Suprapubic skin (tissue), 4 donors: ENCODE data around the gene CCNB3. TPM values are rescaled to one million over a fixed set of nuclear protein-coding genes. Genes with fewer than 3 reads are reported as not detected.

Source experiments
- DNase-seq, 2 donors: peaks; one replicate each; pipeline ENCODE4 v3.0.0-alpha.2; 2019; ENCODE audit warnings: low spot score in 2 of 2
- H3K27ac ChIP-seq: fragments of 200-600 bp; sonication (generic); one replicate; pipeline ENCODE4 v1.5.1; 2019
- H3K27me3 ChIP-seq: fragments of 200-600 bp; sonication (generic); one replicate; pipeline ENCODE4 v1.5.1; 2019
- H3K36me3 ChIP-seq: fragments of 200-600 bp; sonication (generic); one replicate; pipeline ENCODE4 v1.5.1; 2019
- H3K4me1 ChIP-seq: fragments of 200-600 bp; sonication (generic); one replicate; pipeline ENCODE4 v1.5.1; 2019
- H3K4me3 ChIP-seq: fragments of 200-600 bp; sonication (generic); one replicate; pipeline ENCODE4 v1.5.1; 2019; ENCODE audit warnings: mild to moderate bottlenecking
- H3K9me3 ChIP-seq: fragments of 200-600 bp; sonication (generic); one replicate; pipeline ENCODE4 v1.5.1; 2019
- CTCF ChIP-seq, 2 donors: fragments of 200-600 bp in 1 of 2; fragments of 450-650 bp in 1 of 2; sonication (generic) in 1 of 2; IDR thresholded peaks; one replicate each; pipeline ENCODE4 v1.5.1; 2016 to 2019; ENCODE audit warnings: antibody characterized with exemption in 2 of 2, mild to moderate bottlenecking in 1 of 2, moderate library complexity in 1 of 2
- EP300 ChIP-seq: sonication (generic); formaldehyde crosslinking; IDR thresholded peaks from one replicate; pipeline ENCODE4 v1.6.1; 2017; ENCODE audit warnings: antibody characterized with exemption
- POLR2A ChIP-seq, 2 donors: fragments of 450-650 bp; IDR thresholded peaks; one replicate each; pipeline ENCODE4 v1.6.1; 2017; ENCODE audit warnings: antibody characterized with exemption in 2 of 2, mild to moderate bottlenecking in 2 of 2, moderate library complexity in 2 of 2
- POLR2AphosphoS5 ChIP-seq, 3 donors: sonication (generic); formaldehyde crosslinking; IDR thresholded peaks; one replicate each; pipeline ENCODE4 v1.6.1; 2017; ENCODE audit warnings: antibody characterized with exemption in 3 of 3
- WGBS: methylation state at CpG from one replicate; pipeline ENCODE4 v1.1.5; 2018; 5-methylcytosine and 5-hydroxymethylcytosine counted together
- total RNA-seq, 4 donors: library from RNA; depleted of rRNA; stranded (reverse); fragments of >200 nt; gene quantifications; one replicate each; pipeline ENCODE4 v1.1.0, GENCODE V29; 2016

The CCNB3 gene
- total RNA-seq, 4 donors from 2014 or later: 0.36 to 8.8 (median 0.82) TPM

- H3K27me3 ChIP-seq: no peaks in the 10 kb centered on the region
- H3K4me1 ChIP-seq: no peaks in the 10 kb centered on the region
- no peaks in the 10 kb centered on the region for H3K9me3 ChIP-seq
- H3K36me3 ChIP-seq: no peaks in the 10 kb centered on the region
- H3K4me3 ChIP-seq: no peak overlapping the region
- TF ChIP-seq POLR2AphosphoS5 (IDR thresholded peaks at IDR 0.05): no peak
- 63% methylated on average over 3 of the region's 3 CpGs for WGBS
- no peak for DNase-seq
- no peak overlapping the region for H3K27ac ChIP-seq
Observed at GRCh38 chrX:50183891-50184290, 20.7 kb upstream of the CCNB3 start.

- no peaks in the 10 kb centered on the region for H3K36me3 ChIP-seq
- H3K4me1 ChIP-seq: peaks cover 8% of the 10 kb centered on the region
- 45% methylated on average over 9 of the region's 9 CpGs for WGBS
- H3K27ac ChIP-seq: no peak overlapping the region
- TF ChIP-seq CTCF (IDR thresholded peaks at IDR 0.05): no peak
- no peak for TF ChIP-seq EP300
- TF ChIP-seq POLR2AphosphoS5 (IDR thresholded peaks at IDR 0.05): no peak
- no peak for TF ChIP-seq POLR2A (IDR thresholded peaks at IDR 0.05)
- DNase-seq: no peak
- no peaks in the 10 kb centered on the region for H3K27me3 ChIP-seq
- no peak overlapping the region for H3K4me3 ChIP-seq
- no peaks in the 10 kb centered on the region for H3K9me3 ChIP-seq
Observed at GRCh38 chrX:50188859-50189600, 15.5 kb upstream of the CCNB3 start.

- no peak for DNase-seq
- TF ChIP-seq CTCF (IDR thresholded peaks at IDR 0.05): no peak
- TF ChIP-seq POLR2AphosphoS5 (IDR thresholded peaks at IDR 0.05): no peak
- no peak for TF ChIP-seq EP300
- no peak for TF ChIP-seq POLR2A (IDR thresholded peaks at IDR 0.05)
- no peaks in the 10 kb centered on the region for H3K4me1 ChIP-seq
- 66% methylated on average over 4 of the region's 4 CpGs for WGBS
- H3K27me3 ChIP-seq: no peaks in the 10 kb centered on the region
- H3K36me3 ChIP-seq: no peaks in the 10 kb centered on the region
- no peaks in the 10 kb centered on the region for H3K9me3 ChIP-seq
- no peak overlapping the region for H3K27ac ChIP-seq
- H3K4me3 ChIP-seq: no peak overlapping the region
Observed at GRCh38 chrX:50198348-50198747, 6.2 kb upstream of the CCNB3 start.

- Histone ChIP-seq H3K4me1 (peaks cover 5% of the 10 kb centered on the region), H3K36me3 (no peaks in the 10 kb centered on the region), H3K4me3 (no peak within 1 kb of the TSS), H3K27me3 (no peaks in the 10 kb centered on the region), H3K9me3 (no peaks in the 10 kb centered on the region), H3K27ac (no peak within 1 kb of the TSS)
- 70% methylated on average over 1 of the region's 1 CpG for WGBS
- DNase-seq: no peak
- no peak for TF ChIP-seq EP300
- TF ChIP-seq CTCF (IDR thresholded peaks at IDR 0.05): no peak
- no peak for TF ChIP-seq POLR2AphosphoS5 (IDR thresholded peaks at IDR 0.05)
- TF ChIP-seq POLR2A (IDR thresholded peaks at IDR 0.05): no peak
Observed at GRCh38 chrX:50200907-50201306, 3.7 kb upstream of the CCNB3 start, which contains the start of gene AKAP4. Gene AKAP4 (minus strand): TSS chrX:50201007. CDS start chrX:50200889, 118 bp downstream.

- no peak overlapping the region for H3K4me3 ChIP-seq
- no peaks in the 10 kb centered on the region for H3K9me3 ChIP-seq
- H3K27ac ChIP-seq: no peak overlapping the region
- no peak for DNase-seq
- H3K4me1 ChIP-seq: peaks cover 5% of the 10 kb centered on the region
- WGBS: 75% methylated on average over 3 of the region's 3 CpGs
- TF ChIP-seq POLR2AphosphoS5 (IDR thresholded peaks at IDR 0.05): no peak
- no peak for TF ChIP-seq CTCF (IDR thresholded peaks at IDR 0.05)
- TF ChIP-seq EP300: no peak
- TF ChIP-seq POLR2A (IDR thresholded peaks at IDR 0.05): no peak
- no peaks in the 10 kb centered on the region for H3K27me3 ChIP-seq
- no peaks in the 10 kb centered on the region for H3K36me3 ChIP-seq
Observed at GRCh38 chrX:50202539-50202938, 2.0 kb upstream of the CCNB3 start.
